DMS53 (cell line): ENCODE data around the gene ALG12.

Experiments used
- DNase-seq: peaks from one replicate; lab custom pipeline; 2025; lab: John Stamatoyannopoulos, UW

The ALG12 gene

DNA sequence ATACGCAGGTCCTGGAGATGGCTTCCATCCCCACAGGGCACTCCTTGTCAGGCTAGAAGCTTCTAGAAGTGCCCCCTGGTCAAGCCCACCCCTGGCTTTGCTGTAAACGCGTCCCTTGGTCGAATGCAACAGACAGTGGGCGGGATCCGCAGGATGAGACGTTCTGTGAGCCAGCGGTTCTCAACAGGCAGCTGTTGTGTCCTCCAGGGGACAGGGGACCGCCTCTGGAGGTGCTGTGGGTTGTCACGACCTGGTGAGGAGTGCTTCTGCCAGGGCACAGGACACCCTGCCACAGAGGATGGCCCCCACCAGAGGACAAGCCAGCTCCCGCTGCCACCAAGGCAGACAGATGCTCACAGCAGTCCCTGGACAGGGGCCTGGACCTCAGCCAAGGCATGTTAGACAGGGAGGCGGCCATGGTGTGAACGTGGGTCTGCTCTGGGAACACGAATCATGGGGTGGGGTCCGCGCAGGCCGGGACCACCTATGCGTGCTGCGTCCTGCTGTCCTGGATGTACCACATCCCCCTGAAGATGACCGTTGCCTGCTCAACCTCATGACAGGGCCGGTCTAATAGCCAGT is 11.8 kb upstream of the ALG12 start:
- peak; percentile 62 for DNase-seq

DNA sequence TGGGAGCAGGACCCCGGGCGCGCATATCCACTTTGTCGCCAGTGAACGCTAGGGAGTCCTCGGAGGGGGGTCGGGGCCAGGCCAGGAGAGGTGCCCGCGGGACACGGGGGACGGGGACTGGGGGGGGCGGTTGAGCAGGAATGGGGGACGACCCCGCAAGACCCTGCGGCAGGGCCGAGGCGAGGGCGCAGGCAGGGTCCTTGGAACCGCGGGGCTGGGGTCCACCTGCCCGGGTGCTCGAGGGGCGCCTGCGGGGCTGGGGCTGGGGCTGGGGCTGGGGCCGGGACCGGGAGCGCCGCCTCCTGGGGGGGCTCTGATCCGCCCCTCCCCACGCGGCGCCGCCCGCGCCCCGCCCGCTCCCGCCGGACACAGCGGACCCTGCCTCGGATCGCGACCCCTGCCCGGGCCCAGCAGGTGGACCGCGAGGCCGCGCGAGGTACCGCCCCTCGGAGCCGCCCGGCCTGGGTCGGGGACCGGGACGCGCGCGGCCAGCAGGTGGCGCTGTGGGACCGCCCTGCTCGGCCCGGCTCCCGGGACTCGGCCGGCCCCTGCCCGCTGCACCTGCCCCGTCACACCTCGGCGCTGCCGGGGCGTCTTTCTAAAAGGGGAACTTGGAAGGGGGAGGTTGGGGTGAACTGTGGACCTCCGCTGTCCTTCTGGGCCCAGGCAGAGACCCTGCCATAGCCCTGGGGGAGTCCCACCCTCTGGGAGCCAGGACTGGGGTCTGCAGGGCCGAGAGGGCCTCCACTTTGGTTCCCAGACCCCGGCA is 11.2 kb upstream of the ALG12 start:
- DNase-seq: peak; percentile 74

DNA sequence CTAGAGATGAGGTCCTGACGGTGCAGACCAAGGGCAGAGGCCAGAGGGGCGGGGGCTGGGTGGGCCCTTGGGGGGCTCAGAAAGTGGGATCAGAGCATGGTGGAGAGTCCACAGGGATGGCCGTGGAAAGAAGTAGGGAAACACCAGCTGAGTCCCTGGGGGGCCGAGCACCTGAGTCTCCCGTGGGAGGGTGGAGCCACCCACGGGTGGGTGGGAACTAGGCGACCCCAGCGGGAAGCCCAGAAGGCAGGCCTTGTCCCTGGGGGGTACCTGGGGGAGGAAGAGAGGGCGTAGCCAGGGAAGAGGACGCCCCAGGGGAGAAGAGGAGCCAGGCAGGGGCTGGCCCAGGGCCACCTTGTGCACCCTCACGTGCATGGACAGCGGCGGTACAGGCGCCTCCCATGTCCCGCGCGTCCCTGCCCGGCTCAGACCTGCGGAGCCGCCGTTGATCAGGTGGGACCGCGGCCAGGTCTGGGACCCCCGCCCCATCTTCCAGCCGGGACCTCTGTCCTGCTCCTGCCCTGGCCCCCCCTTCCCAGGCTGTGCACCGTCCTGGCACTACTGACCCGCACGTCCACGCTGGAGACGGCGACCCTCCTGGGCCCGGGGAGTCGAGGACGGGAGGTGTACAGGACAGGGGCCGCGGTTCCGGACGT is 10.4 kb upstream of the ALG12 start:
- DNase-seq: peak; percentile 53

DNA sequence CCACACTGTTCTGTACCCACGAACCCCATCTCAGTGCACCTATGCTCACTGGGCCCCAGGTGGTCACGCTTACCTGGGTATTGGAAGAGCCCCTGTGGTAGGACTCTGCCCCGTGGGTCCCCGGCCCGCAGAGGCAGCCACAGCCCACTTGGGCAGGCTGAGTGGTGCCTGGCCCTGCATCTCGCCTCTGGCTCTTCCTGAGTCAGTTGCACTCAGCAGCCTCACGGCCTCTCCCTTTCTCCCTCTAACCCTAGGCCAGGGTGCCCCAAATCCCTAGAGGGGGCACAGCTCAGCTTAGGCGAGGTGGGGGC is 9.9 kb upstream of the ALG12 start:
- DNase-seq: no peak

DNA sequence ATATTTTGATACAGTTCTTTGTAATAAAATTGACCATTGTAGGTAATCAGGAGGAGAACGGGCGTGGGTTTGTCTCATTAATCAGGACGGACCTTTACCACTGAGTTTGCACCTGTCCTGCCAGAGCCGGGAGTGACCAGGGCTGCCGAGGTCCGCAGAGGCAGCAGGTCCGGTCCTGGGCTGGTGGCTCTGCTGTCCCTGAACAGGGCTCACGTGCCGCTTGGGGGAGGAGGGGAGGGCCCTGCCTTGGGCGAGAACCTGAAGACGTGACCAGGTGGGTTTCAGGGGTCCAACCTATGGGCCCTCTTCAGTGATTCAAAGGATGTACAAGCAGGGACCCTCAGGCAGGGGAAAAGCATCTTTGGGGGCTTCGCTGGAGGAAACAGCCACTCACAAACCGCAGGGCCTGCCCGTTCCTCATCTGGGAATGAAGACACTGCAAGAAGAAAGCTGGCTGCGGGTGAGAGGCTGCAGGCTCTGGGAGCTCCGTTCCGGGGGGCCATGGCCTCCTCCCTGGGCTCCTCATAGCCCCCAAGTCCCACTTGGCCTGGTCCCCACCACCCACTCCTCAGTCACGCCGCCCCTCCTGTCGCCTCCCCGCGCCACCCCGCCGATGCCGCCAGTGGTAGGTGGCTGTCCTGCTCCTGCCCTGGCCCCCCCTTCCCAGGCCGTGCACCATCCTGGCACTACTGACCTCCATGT is 9.4 kb upstream of the ALG12 start:
- DNase-seq: no peak

DNA sequence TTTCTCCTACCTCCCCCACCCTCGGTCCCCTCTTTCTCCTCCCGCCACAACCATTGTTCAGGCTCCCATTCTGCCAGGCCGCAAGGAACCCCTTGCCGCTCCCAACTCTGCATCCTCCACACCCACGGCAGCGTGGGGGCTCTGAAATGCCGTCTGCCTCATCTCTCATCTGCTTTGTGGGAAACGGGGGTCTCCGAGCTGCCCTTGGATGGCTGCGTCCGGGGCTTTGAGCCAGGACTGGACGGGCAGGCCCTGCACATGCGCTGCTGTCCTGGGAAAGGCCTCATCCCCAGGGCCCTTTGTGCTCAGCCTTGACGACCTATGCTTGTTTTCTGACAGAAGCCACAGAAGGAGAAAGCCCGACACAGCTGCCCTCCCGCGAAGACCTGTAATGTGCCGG is 8.7 kb upstream of the ALG12 start:
- DNase-seq: no peak

DNA sequence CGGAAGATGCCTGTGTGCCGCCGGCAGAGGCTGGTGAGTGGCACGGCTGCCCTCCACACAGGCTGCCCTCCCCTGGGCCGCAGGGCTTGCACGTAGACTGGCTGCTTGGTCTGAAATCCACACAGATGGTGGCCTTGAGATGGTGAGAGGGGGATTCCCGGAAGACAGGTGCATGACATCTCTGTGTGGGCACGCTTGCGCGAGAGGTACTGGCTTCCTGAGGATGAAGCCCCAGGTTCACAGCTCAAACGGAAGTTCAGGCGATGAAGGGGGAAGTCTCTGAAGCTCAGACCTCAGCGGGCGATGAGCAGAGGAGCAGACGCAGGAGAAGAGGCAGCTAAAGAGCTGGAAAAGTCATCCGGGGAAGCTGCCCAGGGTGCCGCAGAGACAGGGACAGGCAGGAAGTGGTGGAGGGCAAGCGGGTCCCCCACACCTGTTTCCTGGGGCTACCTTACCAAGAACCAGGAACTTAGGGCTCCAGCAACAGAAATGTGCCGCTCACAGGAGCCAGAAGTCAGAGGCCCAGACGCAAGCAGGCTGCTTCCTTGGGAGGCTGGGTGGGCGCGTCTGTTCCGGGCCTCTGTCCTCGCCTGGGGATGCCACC is 7.4 kb upstream of the ALG12 start:
- DNase-seq: no peak

DNA sequence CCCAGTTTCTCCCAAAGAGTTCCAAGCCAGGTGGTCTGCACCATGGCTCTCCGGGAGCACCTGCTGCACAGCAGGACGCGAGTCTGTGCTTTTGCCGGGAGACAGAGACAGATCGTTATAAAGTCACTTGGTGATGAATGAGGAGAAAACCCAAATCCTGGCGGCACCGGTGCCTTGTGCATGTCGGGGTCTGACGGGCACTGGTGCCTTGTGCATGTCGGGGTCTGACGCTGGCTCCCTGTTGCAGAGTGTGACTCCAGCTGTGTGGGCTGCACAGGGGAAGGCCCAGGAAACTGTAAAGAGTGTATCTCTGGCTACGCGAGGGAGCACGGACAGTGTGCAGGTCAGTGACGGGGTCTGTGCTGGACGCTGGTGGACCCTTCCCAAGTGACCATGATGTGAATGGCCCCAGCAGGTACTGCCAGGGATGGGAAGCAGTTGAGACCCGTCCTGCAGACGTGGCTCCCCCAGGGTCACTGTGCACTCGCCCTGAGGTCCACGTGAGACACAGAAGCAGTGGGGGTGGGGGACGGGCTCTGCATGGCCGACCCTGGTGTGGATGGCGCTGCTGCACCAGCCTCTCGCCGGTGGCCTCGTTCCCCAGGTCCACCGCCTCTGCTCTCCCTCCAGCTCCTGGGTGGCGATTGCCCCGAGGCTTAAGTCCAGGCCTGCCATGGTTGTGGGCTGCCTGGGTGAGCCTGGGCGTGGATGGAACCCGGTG is 6.0 kb upstream of the ALG12 start:
- no peak for DNase-seq

DNA sequence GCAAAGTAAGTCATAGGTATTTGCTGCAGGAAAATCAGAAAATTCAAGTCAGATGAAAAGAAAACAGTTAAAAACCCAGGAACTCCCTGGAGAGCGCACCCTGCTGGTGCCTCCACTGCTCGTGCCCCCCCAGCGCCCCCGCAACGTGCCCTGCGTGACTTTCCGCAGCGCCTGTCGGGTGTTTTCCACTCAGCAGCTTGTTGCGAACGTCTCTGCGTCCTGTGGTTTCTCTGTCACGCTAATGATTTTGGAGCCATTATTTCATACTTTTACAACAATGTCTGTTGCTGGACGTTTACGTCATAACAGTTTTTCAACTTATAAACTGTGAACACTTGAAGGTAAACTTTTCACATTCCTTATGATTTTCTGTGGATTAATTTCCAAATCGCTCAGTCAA is 5.2 kb upstream of the ALG12 start:
- DNase-seq: no peak

DNA sequence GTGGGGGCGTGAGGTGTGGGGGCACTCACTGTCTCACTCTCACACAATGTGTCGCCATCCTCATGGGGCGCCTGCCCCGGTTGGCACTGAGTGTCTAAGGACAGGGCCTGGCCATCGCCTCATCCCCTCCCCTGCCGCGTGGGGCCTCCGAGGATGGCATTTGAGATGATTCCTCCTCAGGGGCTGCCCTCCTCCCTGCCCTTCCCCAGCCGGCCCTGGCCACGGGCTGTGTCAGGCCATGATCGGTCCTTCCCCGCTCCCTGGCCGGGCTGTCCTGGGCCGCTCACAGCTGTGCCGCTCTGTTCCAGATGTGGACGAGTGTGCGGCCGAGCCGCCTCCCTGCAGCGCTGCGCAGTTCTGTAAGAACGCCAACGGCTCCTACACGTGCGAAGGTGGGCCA is 4.7 kb upstream of the ALG12 start:
- no peak for DNase-seq

DNA sequence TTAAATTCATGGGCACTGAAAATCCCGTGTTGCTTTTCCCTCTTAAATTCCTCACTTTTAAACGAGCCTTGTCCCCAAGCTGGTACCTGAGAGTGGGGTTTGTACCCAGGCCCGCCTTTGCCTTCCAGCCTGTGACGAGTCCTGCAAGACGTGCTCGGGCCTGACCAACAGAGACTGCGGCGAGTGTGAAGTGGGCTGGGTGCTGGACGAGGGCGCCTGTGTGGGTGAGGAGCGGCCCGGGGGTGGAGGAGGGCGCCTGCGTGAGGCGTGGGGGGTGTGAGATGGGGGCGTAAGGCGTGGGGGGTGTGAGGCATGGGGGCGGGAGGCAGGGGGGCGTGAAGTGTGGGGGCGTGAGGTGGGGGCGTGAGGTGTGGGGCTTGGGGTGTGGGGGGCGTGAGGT is 4.2 kb upstream of the ALG12 start:
- no peak for DNase-seq

DNA sequence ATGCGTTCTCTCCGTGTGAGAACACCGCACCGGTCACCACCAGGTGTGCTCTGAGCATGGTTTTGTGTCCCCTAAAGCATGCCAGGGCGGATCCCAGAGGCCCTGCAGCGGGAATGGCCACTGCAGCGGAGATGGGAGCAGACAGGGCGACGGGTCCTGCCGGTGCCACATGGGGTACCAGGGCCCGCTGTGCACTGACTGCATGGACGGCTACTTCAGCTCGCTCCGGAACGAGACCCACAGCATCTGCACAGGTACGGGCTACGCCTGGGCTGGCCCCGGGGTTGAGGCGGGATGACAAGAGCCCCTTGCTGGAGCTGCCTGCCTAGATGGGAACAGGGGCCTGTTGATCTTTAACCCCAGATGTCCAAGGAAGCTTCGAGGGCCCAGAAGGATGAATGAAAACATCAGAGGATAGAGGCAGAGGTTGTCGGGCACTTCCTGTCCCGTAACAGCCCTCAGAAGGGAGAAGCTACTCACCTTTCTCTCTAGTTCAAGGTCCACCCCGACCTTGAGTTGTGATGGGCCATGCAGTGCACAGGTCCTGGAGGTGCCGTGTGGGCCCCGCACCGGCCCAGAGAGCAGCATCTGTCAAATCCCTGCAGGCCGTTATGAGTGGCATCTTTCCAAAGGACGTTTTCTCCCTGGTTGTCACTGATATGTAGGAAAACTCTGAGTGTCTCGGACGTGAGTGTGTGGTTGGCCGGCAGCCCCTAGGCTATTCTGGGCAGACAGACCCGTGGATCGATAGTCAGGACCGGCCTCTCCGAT is 3.5 kb upstream of the ALG12 start:
- no peak for DNase-seq

DNA sequence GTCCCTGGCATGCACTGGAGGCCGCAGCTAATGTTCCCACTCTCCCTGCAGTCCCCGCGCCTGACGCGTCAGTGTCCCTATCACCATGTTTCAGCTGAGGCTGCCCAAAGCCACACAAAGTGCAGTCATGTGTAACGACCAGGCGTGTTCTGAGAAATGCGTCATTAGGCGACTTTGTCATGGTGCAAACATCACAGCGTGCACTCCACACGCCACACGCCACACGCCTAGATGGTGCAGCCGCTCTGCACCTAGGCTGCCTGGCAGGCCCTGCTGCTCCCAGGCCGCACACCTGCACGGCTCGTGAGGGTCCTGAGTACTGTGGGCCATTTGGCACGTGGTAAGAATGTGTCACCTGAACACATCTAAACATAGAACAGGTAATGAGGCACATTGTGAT is 2.6 kb upstream of the ALG12 start:
- DNase-seq: no peak

DNA sequence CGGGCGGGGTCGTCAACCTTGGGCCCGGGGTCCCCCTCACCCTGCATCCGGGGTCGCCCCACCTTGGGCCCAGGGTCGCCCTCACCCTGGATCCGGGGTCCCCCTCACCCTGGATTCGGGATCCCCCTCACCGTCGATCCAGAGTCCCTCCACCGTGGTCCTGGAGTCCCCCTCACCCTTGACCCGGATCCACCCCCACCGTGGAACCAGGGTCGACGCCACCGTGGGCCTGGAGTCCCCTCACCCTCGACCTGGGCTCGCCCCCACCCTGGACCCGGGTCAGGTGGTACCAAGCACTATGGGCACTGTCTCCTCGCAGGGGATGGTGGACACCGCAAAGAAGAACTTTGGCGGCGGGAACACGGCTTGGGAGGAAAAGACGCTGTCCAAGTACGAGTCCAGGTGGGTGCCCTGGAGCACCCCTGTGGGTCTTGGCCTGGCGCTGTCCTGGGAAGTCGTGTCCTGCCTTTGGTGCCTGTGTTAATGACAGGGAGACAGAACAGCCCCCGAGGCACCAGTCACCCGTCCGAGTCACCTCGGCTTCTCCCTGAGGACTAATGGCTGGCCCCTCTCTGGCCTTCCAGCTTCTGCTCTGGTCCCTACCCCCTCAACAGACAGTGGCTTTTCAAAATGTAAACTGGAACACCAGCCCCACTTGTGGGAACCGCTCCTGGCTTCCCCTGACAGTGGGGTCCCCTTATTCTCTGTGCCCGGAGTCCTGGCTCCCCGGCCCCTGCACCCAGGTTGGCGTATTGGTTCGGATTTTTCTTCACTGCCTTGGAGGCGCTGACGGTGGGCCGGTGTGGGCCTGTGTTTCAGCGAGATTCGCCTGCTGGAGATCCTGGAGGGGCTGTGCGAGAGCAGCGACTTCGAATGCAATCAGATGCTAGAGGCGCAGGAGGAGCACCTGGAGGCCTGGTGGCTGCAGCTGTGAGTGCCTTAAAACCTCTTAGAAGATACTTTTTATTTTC is 958 bp upstream of the ALG12 start:
- DNase-seq: no peak

DNA sequence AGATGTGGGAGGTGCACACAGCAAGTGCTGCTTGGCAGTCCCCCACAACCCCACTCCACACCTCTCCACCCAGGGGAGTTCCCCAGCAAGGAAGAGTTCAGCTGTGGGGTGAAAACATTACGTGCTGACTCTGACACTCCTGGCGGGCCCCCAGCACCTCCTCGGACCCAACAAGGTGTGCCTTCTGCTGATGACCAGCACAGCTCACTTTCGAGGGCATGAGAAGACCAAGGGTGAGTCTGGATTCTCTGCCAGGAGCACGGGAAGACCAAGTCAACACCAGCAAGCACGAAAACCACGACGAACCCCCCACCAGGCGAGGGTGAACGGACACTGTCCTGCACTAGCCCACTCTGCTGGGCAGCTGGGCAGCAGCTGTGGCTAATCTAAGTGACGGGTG is 1.4 kb downstream of the ALG12 start:
- no peak for DNase-seq

DNA sequence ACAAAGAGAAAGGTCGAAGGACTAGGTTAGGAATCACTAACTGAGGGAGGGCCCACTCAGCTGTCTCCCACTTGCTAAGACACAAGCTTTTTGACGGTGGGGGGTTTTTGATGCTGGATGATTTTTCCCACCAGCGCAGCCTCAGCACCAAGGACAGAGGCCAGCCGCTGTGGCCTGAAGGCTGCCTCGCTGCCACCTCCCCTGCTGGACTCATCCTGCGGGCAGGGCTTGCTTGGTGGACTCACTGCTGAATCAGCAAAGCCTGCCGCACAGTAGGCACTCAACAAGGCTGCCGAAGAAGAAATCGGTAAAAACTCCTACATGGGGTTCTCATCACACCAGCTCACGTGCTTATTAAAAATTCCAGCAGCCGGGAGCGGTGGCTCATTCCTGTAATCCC is 2.6 kb downstream of the ALG12 start:
- no peak for DNase-seq

DNA sequence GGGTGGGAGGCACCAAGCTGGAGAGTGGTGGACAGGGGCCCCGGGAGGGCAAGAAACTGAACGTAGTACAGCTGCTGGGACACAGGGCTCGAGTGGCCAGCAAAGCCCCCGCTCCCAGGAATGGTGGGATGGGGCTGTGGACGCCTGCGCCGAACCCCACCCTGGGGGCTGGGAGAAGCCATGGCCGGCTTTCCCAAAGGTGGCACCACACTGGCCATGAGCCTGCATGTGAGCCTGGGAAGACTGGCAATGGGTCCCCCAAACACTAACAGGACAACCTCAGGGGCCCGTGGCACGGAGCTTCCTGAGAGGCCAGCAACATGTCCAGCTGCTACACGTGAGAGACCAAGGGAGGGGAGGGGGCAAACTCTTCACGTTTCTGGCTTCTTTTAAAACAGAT is 4.0 kb downstream of the ALG12 start:
- no peak for DNase-seq

DNA sequence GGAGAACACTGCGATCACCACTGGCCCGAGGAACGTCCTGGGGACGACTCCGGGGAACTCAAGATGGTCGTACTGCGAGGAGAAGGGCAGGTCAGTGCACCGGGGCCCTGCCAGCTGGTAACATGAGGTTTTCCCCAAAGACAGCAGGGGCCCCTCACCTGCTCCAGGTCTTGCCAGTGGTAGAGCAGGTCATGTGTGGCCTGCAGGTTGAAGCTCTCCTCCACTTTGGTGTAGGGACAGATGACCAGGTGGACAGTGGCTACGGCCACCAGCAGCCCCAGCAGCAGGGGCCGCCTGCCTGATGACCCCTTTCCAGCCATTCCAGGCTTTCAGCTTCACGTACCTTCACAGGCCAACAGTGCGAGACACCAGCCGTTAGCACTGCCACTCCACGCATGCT is 4.8 kb downstream of the ALG12 start:
- DNase-seq: no peak

DNA sequence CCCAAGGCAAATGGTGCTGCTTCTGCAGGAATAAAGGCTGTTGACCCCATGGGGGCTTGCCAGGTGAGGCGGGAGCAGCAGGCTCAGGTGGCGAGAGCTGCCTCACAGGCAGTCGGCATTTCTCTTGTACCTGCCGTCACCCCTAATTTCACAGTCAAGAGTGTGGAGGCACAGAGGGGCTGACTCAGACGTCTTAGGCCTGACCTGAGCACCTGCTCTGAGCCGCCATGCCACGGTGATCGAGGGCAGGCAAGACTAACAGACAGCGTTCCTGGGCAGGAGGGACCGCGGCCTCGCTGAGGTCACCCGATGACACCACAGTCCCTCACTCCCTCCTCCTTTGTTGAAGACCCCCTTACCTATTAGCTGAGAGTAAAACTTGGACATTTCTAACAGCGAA is 5.2 kb downstream of the ALG12 start:
- no peak for DNase-seq
